Jurkat, Clone E6-1 (cell line): ENCODE results near the gene PAPPA2.

Source experiments
- DNase-seq: peaks from one replicate; pipeline ENCODE4 v3.0.0-alpha.2; 2011; ENCODE audit warnings: low read depth, low spot score
- H3K4me3 ChIP-seq: 2 replicates; pipeline ENCODE4 v1.5.1; 2011; ENCODE audit warnings: mild to moderate bottlenecking, low read length, control low read depth, moderate library complexity

Gene PAPPA2

DNA sequence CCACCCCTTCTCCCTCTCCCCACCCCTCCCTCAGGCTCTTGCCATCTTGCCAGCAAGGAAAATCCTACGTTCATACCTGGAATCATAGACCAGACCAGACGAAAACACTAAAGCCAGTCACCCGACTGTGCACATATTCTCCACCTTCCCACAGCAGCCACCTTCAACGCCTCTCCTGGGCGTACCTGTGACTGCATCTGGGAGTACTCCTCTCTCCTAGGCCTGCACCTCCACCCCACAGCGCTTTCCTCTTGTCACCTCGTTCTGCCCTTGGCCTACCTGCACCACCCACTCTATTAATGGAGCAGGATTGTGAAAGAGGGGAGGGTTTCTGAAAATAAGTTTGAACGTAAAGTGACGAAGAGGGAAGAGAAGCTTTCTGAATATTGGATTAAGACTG is 17.8 kb downstream of the PAPPA2 start:
- DNase-seq, result no peak
- H3K4me3 ChIP-seq, result no peak overlapping the region

- H3K4me3 ChIP-seq, result no peak overlapping the region
- no peak for DNase-seq
Observed at GRCh38 chr1:176485083-176485482, 22.1 kb downstream of the PAPPA2 start.

GRCh38 chr1:176494436-176494835 is 31.5 kb downstream of the PAPPA2 start:
- no peak for DNase-seq
- no peak overlapping the region for H3K4me3 ChIP-seq

GRCh38 chr1:176499671-176500070 is 36.7 kb downstream of the PAPPA2 start:
- H3K4me3 ChIP-seq, result no peak overlapping the region

GRCh38 chr1:176501599-176501998 is 38.6 kb downstream of the PAPPA2 start:
- no peak overlapping the region for H3K4me3 ChIP-seq
- no peak for DNase-seq

More at GRCh38 chr1:176499671-176500070, 36.7 kb downstream of the PAPPA2 start:
- DNase-seq, result no peak

DNA sequence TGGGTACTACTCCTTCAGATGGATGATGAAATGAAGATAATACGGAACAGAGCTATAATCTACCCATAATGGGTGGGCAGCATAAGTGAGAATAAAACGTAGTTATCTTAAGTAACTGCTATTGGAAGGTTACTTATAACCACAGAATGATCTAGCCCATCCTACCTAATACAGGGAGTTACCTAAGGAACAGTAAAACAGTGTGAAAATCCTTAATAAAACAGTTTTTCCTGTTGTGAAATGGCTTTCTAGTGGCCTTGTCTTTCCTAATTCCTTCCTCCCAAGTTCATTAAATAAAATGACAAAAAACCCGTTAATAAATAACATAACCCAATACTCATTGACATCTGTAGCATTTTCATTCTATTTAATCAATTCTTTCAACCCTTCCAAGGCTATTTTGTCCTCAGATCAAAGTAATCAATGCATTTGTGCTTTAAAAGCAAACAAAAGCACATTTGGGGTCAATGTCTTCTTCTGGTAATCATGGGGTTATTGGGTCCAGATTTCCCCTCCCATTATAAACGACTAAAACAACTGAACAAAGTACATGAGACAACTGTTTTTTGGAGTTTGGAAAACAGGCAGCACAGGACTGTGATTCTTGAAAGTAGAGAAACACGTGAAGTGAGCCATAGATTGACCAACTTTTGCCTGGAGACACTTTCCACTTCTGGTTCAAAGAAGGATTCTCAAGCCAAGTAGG is 42.0 kb downstream of the PAPPA2 start:
- no peak overlapping the region for H3K4me3 ChIP-seq
- no peak for DNase-seq

- no peak for DNase-seq
- no peak overlapping the region for H3K4me3 ChIP-seq
Observed at GRCh38 chr1:176512966-176513365, 50.0 kb downstream of the PAPPA2 start.

DNA sequence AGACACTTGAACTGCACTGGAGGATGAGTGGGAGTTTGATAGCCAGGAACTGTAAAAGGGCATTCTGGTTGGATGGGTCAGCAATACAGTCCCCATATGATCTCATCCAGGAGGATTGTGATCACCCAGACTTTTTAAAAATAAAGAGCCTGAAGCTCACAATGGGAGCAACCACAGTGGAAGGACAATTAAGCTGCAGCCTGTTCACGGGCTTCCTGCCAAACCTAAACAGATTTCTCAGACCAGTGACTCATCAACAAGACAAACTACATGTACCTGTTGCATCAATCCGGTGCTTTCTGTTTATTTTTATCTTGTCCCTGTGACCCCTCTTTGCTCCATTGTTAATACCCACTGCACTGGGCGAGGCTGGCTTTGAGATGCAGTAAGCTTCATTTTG is 52.3 kb downstream of the PAPPA2 start:
- H3K4me3 ChIP-seq, result no peak overlapping the region
- no peak for DNase-seq

DNA sequence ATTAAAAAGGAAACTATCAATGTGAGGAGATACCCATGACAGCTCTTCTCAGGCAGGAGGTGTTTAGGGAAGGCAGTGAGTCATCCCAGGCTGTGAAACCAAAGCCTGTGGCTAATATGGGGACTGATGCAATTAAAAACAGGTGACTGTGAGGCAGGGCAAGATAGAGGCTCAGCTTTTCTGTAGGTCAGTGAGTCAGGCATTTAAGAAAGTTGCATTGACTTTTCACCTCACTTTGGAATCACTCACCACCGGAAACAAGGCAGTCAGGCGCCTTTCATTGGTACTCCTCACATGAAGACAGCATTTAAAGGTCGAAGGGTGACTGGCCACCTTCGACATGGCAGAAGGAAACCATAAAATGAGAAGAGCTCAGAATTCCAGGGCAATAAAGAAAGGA is 54.5 kb downstream of the PAPPA2 start:
- no peak for DNase-seq
- H3K4me3 ChIP-seq, result no peak overlapping the region

- no peak overlapping the region for H3K4me3 ChIP-seq
- DNase-seq, result no peak
Observed at GRCh38 chr1:176521211-176521610, 58.2 kb downstream of the PAPPA2 start.

- no peak overlapping the region for H3K4me3 ChIP-seq
- no peak for DNase-seq
Observed at GRCh38 chr1:176522310-176522845, 59.4 kb downstream of the PAPPA2 start.

DNA sequence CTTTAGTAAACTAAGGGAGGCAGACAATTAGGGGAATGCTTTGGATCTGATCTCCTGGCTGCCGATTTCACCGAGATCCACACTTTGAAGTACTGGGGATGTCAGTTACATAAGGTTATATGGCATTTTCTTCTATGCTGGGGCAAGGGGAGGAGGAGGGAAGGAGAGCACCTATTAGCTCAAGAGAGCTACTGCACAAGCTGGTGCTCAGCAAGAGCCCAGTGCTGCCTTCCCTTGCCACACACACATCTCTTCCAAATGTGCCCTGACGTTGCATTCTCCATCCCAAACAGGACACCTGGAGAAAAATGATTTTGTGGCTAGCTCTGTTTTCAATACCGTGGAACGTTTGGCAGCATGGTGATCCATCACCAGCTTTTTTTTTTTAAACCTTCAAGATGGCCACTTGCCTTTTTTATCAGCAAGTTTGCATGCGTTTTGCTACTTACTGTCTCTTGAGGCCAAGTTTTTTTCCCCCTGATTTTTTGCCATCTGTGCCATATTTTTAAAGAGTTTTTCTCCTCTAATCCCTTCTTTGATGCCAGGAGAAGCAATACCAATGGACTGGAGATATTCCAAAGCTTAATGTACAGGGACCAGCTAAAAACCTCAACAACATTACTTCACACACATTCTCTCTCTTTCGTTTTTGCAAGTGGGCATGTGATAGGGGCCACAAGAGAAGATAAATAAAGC is 66.6 kb downstream of the PAPPA2 start:
- DNase-seq, result no peak
- H3K4me3 ChIP-seq, result no peak overlapping the region

DNA sequence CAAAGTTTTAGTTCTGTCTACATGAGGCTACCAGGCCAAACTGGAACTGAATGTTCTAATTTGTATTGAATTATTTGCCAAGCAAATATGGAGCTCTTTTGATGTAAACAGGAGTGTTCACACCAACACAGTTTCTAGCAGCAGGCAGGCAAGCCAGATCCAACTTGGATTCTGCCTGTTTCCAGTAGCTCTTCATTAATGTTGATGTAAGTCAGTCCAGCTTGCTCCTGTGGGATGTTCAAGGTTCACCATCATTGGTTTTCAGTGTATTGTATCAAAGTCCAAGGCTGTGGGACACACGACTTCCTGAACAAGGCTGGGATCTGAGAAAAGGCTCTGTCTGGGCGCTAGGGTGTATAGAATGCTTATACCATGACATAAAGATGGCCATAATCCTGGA is 68.1 kb downstream of the PAPPA2 start:
- H3K4me3 ChIP-seq, result no peak overlapping the region
- no peak for DNase-seq

- no peak overlapping the region for H3K4me3 ChIP-seq
- DNase-seq, result no peak
Observed at GRCh38 chr1:176531921-176532897, 69.2 kb downstream of the PAPPA2 start.

- no peak for DNase-seq
Observed at GRCh38 chr1:176533020-176533419, 70.0 kb downstream of the PAPPA2 start.

DNA sequence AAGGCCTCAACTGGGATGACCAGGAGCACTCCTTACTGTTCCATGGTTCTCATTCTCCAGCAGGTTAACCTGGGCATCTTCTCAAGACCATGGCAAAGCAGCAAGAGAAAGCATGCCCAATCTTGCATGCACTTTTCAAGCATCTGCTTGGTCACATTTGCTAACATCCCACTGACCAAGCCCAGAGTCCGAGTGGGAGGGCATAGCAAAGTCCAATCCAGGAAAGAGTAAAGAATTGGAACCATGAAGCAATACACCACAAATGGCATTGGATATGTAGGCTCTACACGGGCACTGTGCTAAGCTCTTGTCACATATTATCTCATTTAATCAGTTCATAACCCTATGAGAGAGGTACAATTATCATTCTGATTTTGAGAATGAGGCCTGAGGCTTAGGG is 73.6 kb downstream of the PAPPA2 start:
- DNase-seq, result no peak
- no peak overlapping the region for H3K4me3 ChIP-seq

More at GRCh38 chr1:176533020-176533419, 70.0 kb downstream of the PAPPA2 start:
- H3K4me3 ChIP-seq, result no peak overlapping the region

DNA sequence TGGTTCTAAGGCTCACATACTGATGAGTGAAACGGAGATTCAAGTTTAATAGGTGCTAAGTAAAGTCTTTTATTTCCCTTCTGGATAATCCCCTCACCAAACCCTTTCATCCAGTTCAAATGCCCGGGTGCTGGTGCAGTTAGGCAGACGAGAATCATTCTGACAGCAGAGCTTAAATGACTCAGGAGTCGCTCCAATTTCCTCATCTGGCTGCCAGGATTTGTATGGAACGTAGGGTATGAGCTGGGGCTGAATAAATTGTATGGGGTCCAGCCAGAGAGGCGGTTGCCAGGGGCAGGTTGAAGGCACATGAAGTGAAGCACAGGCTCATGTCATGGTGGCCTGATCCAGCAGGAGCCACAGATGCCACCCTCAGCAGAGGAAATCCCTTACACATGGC is 76.0 kb downstream of the PAPPA2 start:
- no peak for DNase-seq
- no peak overlapping the region for H3K4me3 ChIP-seq

DNA sequence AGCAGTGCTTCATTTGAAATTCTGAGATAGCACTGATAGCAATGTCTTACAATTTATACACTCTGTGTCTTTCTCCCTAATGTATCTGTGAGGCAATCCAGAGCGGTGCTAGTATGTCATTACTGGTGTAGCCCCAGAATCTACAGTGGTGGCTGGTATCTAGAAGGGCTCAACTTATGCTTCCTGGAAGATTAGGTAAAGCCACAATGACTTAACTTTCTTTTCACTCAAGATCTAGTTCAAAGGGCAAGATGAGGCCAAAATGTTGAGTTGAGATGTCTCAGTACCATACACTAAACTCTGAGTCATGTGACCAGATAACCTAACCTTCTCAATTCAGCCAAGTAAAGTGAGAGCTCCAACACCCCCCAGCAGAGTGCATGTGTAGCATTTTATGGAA is 77.5 kb downstream of the PAPPA2 start:
- no peak overlapping the region for H3K4me3 ChIP-seq
- no peak for DNase-seq

- H3K4me3 ChIP-seq, result no peak overlapping the region
- DNase-seq, result no peak
Observed at GRCh38 chr1:176541663-176542062, 78.7 kb downstream of the PAPPA2 start.
